HCT116 (cell line): ENCODE measurements around the gene FAM200B. TPM values are rescaled to one million over a fixed set of nuclear protein-coding genes. Genes with fewer than 3 reads are reported as not detected.

Source experiments
- ATAC-seq: fragments of 200-7000 bp; cut with Tn5 transposase; 2 replicates; pipeline ENCODE4 v1.9.1; 2020; ENCODE audit warnings: mild to moderate bottlenecking, moderate library complexity
- BruUV-seq: library from RNA; stranded (reverse); fragments of 400-500 nt; replicated peaks from 2 replicates; lab custom pipeline; 2021; lab: Mats Ljungman, UMichigan
- CTCF ChIA-PET: fragments of 300-600 bp; sonication (Branson Sonifier 250); formaldehyde crosslinking; loops from one replicate; lab custom pipeline; 2021; ENCODE audit warnings: antibody characterized with exemption; lab: Charles Lee
- POLR2A ChIA-PET: fragments of 300-600, 350-600 bp; sonication (Branson Sonifier 250); formaldehyde crosslinking; loops from one replicate; lab custom pipeline; 2021; ENCODE audit warnings: antibody characterized with exemption; lab: Charles Lee
- RAD21 ChIA-PET, 2 experiments: fragments of 300-600 bp; sonication (Branson Sonifier 250); formaldehyde crosslinking; loops; one replicate each; lab custom pipeline; 2023; ENCODE audit warnings: low total read pairs in 2 of 2; ENCODE audit not compliant: uncharacterized antibody in 2 of 2, unreplicated experiment in 2 of 2, low non-redundant PET in 1 of 2; lab: Charles Lee
- DNase-seq: peaks from one replicate; pipeline ENCODE4 v3.0.0-alpha.2; 2010; ENCODE audit warnings: low read depth, low spot score
- H2AFZ ChIP-seq: fragments of 200-600 bp; shearing (Covaris generic), sonication (generic); 2 replicates; pipeline ENCODE4 v1.6.1; 2017; ENCODE audit warnings: low read depth, mixed run types, mixed read lengths, antibody characterized with exemption, low read length; ENCODE audit not compliant: poor library complexity, severe bottlenecking
- H3K27ac ChIP-seq: 2 replicates; pipeline ENCODE4 v1.5.1; 2012; ENCODE audit warnings: low read depth, low read length
- H3K27me3 ChIP-seq: fragments of 200-600 bp; sonication (generic); 2 replicates; pipeline ENCODE4 v1.6.1; 2016; ENCODE audit warnings: mixed run types, low read length, mixed read lengths; ENCODE audit not compliant: insufficient read depth
- H3K36me3 ChIP-seq, 2 experiments: fragments of 200-500 bp in 1 of 2; fragments of 200-600 bp in 1 of 2; sonication (Bioruptor generic) in 1 of 2; sonication (generic) in 1 of 2; 2 replicates each; pipeline versions ENCODE4 v1.5.1 to v1.6.1; 2014 to 2016; ENCODE audit warnings: low read length in 2 of 2, inconsistent platforms in 1 of 2, mixed read lengths in 1 of 2, mixed run types in 1 of 2; ENCODE audit not compliant: insufficient read depth in 2 of 2, control insufficient read depth in 1 of 2
- H3K4me1 ChIP-seq, 2 experiments: fragments of 200-600 bp in 1 of 2; sonication (generic) in 1 of 2; 2 replicates each; pipeline versions ENCODE4 v1.5.1 to v1.6.1; 2012 to 2017; ENCODE audit warnings: low read length in 2 of 2, inconsistent platforms in 1 of 2, mild to moderate bottlenecking in 1 of 2, mixed read lengths in 1 of 2, mixed run types in 1 of 2, moderate library complexity in 1 of 2; ENCODE audit not compliant: insufficient read depth in 2 of 2, control insufficient read depth in 1 of 2
- H3K4me2 ChIP-seq: fragments of 200-600 bp; sonication (generic); 2 replicates; pipeline ENCODE4 v1.6.1; 2017; ENCODE audit warnings: mixed run types, low read length, mixed read lengths
- H3K4me3 ChIP-seq, 2 experiments: fragments of 200-600 bp in 1 of 2; sonication (generic) in 1 of 2; replicated peaks in 1 of 2; 2 replicates each; pipeline ENCODE4 v1.5.1; 2011 to 2016; ENCODE audit warnings: low read length in 2 of 2, control low read depth in 1 of 2, low read depth in 1 of 2, mild to moderate bottlenecking in 1 of 2, mixed read lengths in 1 of 2, mixed run types in 1 of 2
- H3K79me2 ChIP-seq: fragments of 200-600 bp; sonication (generic); 2 replicates; pipeline ENCODE4 v1.6.1; 2017; ENCODE audit warnings: mild to moderate bottlenecking, mixed run types, low read length, moderate library complexity, mixed read lengths; ENCODE audit not compliant: insufficient read depth
- H3K9ac ChIP-seq: fragments of 200-600 bp; sonication (generic); 2 replicates; pipeline ENCODE4 v1.6.1; 2016; ENCODE audit warnings: low read length, mixed read lengths
- H3K9me2 ChIP-seq: fragments of 200-600 bp; sonication (generic), shearing (Covaris generic); 2 replicates; pipeline ENCODE4 v1.6.1; 2017; ENCODE audit warnings: mixed run types, mild to moderate bottlenecking, moderate library complexity; ENCODE audit not compliant: insufficient read depth
- H3K9me3 ChIP-seq, 2 experiments: fragments of 200-500 bp in 1 of 2; fragments of 200-600 bp in 1 of 2; sonication (Bioruptor generic) in 1 of 2; sonication (generic) in 1 of 2; 2 replicates each; pipeline ENCODE4 v1.6.1; 2014 to 2017; ENCODE audit warnings: low read length in 2 of 2, mixed read lengths in 2 of 2, inconsistent platforms in 1 of 2, low read depth in 1 of 2, mild to moderate bottlenecking in 1 of 2, mixed run types in 1 of 2, moderate library complexity in 1 of 2; ENCODE audit not compliant: control insufficient read depth in 1 of 2, insufficient read depth in 1 of 2
- H4K20me1 ChIP-seq: fragments of 200-600 bp; sonication (generic), shearing (Covaris generic); 2 replicates; pipeline ENCODE4 v1.6.1; 2017; ENCODE audit warnings: mixed run types, mild to moderate bottlenecking, moderate library complexity; ENCODE audit not compliant: insufficient read depth
- CBX3 ChIP-seq: IDR thresholded peaks from 2 replicates; pipeline ENCODE4 v1.6.1; 2012; ENCODE audit warnings: low read depth
- EGR1 ChIP-seq: IDR thresholded peaks from 2 replicates; pipeline ENCODE4 v1.6.1; 2012; ENCODE audit warnings: low read depth
- ELF1 ChIP-seq: IDR thresholded peaks from 2 replicates; pipeline ENCODE4 v1.6.1; 2012; ENCODE audit warnings: low read depth, borderline replicate concordance
- EZH2 ChIP-seq: fragments of 200-600 bp; sonication (generic); IDR thresholded peaks from 2 replicates; pipeline ENCODE4 v1.6.1; 2017; ENCODE audit warnings: antibody characterized with exemption, mixed run types
- JUND ChIP-seq: IDR thresholded peaks from 2 replicates; pipeline ENCODE4 v1.6.1; 2012
- POLR2AphosphoS5 ChIP-seq: IDR thresholded peaks from 2 replicates; pipeline ENCODE4 v1.6.1; 2011; ENCODE audit warnings: mild to moderate bottlenecking, low read depth, low read length, moderate library complexity
- SIN3A ChIP-seq: IDR thresholded peaks from 2 replicates; pipeline ENCODE4 v1.6.1; 2012; ENCODE audit warnings: low read depth
- SP1 ChIP-seq: IDR thresholded peaks from 2 replicates; pipeline ENCODE4 v1.6.1; 2012; ENCODE audit warnings: low read depth
- YY1 ChIP-seq: IDR thresholded peaks from 2 replicates; pipeline ENCODE4 v1.6.1; 2011; ENCODE audit warnings: low read length, low read depth, moderate library complexity, mild to moderate bottlenecking; ENCODE audit not compliant: insufficient replicate concordance; ENCODE audit errors: extremely low read depth
- ZFX ChIP-seq: fragments of 450-650 bp; IDR thresholded peaks from 2 replicates; pipeline ENCODE4 v1.6.1; 2017
- intact Hi-C: fragments of 100-400 bp; cut with micrococcal nuclease; formaldehyde crosslinking; loops from 2 replicates; pipeline ENCODE4 v1.10.0; 2022
- total RNA-seq: library from RNA; stranded (reverse); gene quantifications from one replicate; pipeline ENCODE4 v1.2.1, GENCODE V29; 2021; ENCODE audit not compliant: unreplicated experiment
- TF ChIP-seq, protein P1 (sequence below), 3 experiments: fragments of 200-600 bp in 1 of 3; sonication (generic) in 1 of 3; IDR thresholded peaks in 2 of 3; conservative IDR thresholded peaks in 1 of 3; 2 replicates each; pipeline ENCODE4 v1.5.1; 2012 to 2017; ENCODE audit warnings: low read depth in 2 of 3, low read length in 2 of 3, antibody characterized with exemption in 1 of 3, borderline replicate concordance in 1 of 3, control low read depth in 1 of 3, mild to moderate bottlenecking in 1 of 3, mixed read lengths in 1 of 3, mixed run types in 1 of 3, moderate library complexity in 1 of 3; ENCODE audit not compliant: insufficient read depth in 1 of 3
- TF ChIP-seq, protein P2 (sequence below): IDR thresholded peaks from 2 replicates; pipeline ENCODE4 v1.6.1; 2012

FAM200B gene
- total RNA-seq, 1 experiment from 2014 or later: 26.1 TPM

DNA sequence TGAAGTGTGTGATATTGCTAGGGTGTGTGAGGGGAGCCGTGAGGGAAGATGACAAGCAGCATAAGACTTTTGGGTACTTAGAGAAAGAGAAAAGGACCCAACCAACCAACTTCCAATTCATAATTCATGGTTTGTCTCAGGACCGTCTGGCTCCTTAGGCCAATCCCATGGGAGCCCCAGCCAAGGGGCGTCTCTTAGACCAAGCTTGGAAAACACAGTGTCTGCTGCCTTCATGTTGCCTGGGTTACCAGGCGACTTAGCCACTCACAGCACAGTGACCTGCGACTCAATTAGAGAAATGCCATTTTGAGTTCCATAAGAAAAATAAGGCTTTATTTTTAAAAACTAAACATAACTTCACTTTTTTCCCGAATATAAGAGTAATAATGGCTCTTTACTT lies 53.9 kb downstream of the FAM200B start:
- RAD21 ChIA-PET: no interaction called here
- intact Hi-C loops: no loop called here
- CTCF ChIA-PET: no interaction called here
- ATAC-seq: no peak
- no peak overlapping the region for H3K4me2 ChIP-seq
- no peak for TF ChIP-seq JUND
- TF ChIP-seq SP1: no peak
- no peak for TF ChIP-seq EZH2
- no peak for TF ChIP-seq YY1
- TF ChIP-seq ELF1: no peak
- no peak for TF ChIP-seq ZFX
- no peak for TF ChIP-seq CBX3
- TF ChIP-seq, all 23 proteins: peak for 0
- H3K79me2 ChIP-seq: no peaks in the 10 kb centered on the region
- H3K4me3 ChIP-seq: no peak overlapping the region
- BruUV-seq: no TSS peak
- no peak overlapping the region for H3K27ac ChIP-seq
- H3K9me3 ChIP-seq: no peaks in the 10 kb centered on the region
- H3K27me3 ChIP-seq: no peaks in the 10 kb centered on the region
- H3K9me2 ChIP-seq: no peaks in the 10 kb centered on the region
- POLR2A ChIA-PET: no interaction called here
- H4K20me1 ChIP-seq: no peaks in the 10 kb centered on the region
- H3K36me3 ChIP-seq: no peaks in the 10 kb centered on the region
- H3K4me1 ChIP-seq: no peaks in the 10 kb centered on the region
- DNase-seq: no peak
- H2AFZ ChIP-seq: no peak overlapping the region
- no peak overlapping the region for H3K9ac ChIP-seq

DNA sequence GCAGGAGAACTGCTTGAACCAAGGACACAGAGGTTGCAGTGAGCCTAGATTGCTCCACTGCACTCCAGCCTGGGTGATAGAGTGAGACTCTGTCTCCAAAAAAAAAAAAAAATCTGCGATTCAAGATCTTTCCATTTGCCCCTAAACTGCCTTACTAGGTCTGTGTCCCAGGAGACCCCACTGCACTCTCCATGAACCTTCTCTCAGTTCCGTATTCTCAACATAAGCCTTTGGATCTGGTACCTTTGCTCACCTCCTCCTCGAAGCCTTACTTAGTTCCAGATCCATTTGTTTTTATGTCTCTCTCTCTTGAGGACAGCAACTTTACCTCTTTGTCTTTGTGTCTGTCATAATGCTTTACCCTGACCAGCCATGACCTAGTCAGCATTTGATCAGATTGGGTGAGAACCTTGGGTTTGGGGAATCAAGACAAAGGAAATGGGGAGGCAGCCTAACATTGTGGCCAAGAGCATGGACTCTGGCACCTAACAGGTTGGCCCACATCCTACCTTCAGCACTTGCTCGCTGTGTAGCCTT lies 55.0 kb downstream of the FAM200B start:
- no peaks in the 10 kb centered on the region for H3K79me2 ChIP-seq
- RAD21 ChIA-PET: no interaction called here
- no peaks in the 10 kb centered on the region for H3K9me3 ChIP-seq
- DNase-seq: no peak
- no peaks in the 10 kb centered on the region for H3K4me1 ChIP-seq
- CTCF ChIA-PET: interaction anchor here (1.0 kb wide), 1 partner anchor 21 kb away, joined by 3 read pairs; no protein-coding TSS in a partner anchor
- no peak overlapping the region for H3K4me2 ChIP-seq
- intact Hi-C loops: no loop called here
- no peak overlapping the region for H2AFZ ChIP-seq
- no peak for ATAC-seq
- H4K20me1 ChIP-seq: no peaks in the 10 kb centered on the region
- H3K9ac ChIP-seq: no peak overlapping the region
- no peak overlapping the region for H3K27ac ChIP-seq
- no peaks in the 10 kb centered on the region for H3K9me2 ChIP-seq
- no TSS peak for BruUV-seq
- POLR2A ChIA-PET: no interaction called here
- no peaks in the 10 kb centered on the region for H3K36me3 ChIP-seq
- no peaks in the 10 kb centered on the region for H3K27me3 ChIP-seq
- TF ChIP-seq SP1 (no peak), EGR1 (no peak), EZH2 (no peak), ZFX (no peak), SIN3A (no peak), CBX3 (no peak), ELF1 (no peak), POLR2AphosphoS5 (no peak), JUND (no peak)
- TF ChIP-seq, protein P1, sequence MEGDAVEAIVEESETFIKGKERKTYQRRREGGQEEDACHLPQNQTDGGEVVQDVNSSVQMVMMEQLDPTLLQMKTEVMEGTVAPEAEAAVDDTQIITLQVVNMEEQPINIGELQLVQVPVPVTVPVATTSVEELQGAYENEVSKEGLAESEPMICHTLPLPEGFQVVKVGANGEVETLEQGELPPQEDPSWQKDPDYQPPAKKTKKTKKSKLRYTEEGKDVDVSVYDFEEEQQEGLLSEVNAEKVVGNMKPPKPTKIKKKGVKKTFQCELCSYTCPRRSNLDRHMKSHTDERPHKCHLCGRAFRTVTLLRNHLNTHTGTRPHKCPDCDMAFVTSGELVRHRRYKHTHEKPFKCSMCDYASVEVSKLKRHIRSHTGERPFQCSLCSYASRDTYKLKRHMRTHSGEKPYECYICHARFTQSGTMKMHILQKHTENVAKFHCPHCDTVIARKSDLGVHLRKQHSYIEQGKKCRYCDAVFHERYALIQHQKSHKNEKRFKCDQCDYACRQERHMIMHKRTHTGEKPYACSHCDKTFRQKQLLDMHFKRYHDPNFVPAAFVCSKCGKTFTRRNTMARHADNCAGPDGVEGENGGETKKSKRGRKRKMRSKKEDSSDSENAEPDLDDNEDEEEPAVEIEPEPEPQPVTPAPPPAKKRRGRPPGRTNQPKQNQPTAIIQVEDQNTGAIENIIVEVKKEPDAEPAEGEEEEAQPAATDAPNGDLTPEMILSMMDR (IDR thresholded peaks at IDR 0.05 in 2 of 3, conservative IDR thresholded peaks at IDR 0.05 in 1 of 3; ENCODE audit: borderline replicate concordance in 1 of 3, insufficient read depth in 1 of 3, low read depth in 2 of 3, low read length in 2 of 3): no peak
- TF ChIP-seq, protein P2, sequence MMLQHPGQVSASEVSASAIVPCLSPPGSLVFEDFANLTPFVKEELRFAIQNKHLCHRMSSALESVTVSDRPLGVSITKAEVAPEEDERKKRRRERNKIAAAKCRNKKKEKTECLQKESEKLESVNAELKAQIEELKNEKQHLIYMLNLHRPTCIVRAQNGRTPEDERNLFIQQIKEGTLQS: no peak
- TF ChIP-seq, all 23 proteins: peak for 0
- no peak overlapping the region for H3K4me3 ChIP-seq
